ENCODE measurements around the gene TBC1D9.

TBC1D9 gene

DNA sequence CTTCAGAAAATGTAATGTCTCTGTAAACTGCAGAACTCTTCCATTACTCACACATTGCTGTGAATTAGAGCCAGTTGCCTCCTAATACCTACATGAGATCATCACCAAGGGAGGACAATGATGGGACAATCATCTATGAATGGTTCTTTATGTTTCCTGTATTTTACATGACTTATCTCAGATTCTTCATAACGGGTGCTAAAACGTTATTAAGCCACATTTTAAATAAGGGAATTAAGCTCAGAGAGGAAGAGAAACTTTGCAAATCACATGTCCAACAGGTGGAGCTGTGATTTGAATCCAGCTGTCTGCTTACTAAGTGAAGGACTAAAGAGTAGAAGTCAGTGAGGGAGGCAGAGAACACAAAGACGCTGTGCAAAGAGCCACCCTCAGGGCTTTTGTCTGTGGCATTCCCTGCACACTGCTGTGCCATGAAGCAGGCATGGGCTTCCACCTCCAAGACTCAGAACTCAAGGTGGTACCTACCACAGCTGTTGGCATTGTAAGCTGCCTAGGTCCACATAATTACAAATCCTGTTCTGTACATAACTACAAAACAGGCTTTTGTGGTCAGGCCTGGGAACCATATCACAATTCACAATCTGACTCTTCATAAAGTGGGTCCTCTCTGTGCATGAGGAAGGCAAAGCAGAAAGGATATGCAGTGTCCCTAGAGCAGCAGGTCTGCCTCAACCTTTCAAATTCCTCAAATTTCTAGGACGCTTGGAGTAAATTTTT lies 12.8 kb downstream of the TBC1D9 start:
- DNase-seq = no peak
- TF ChIP-seq POLR2A (IDR thresholded peaks at IDR 0.05; ENCODE audit: low read length) (no peak), GATA1 (IDR thresholded peaks at IDR 0.05; ENCODE audit: low read depth, low read length) (no peak)

DNA sequence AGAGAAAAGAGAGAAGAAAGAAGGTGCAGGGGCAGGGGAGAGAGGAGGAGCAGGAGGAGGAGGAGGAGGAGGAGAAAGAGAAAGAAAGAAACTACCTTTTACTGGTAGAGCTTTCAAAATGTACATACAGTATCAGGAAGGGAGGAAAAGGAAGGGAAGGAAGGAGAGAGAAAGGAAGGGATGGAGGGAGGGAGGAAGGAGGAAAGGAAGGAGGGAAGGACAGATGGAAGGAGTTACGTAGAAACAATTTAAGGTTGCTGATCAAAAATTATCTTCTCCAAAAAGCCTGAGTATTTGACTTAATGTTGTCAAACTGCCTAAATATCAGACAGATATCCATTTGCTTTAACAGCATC lies 13.4 kb downstream of the TBC1D9 start:
- TF ChIP-seq GATA1 (IDR thresholded peaks at IDR 0.05; ENCODE audit: low read depth, low read length) (no peak), POLR2A (IDR thresholded peaks at IDR 0.05; ENCODE audit: low read length) (no peak)
- DNase-seq = no peak

DNA sequence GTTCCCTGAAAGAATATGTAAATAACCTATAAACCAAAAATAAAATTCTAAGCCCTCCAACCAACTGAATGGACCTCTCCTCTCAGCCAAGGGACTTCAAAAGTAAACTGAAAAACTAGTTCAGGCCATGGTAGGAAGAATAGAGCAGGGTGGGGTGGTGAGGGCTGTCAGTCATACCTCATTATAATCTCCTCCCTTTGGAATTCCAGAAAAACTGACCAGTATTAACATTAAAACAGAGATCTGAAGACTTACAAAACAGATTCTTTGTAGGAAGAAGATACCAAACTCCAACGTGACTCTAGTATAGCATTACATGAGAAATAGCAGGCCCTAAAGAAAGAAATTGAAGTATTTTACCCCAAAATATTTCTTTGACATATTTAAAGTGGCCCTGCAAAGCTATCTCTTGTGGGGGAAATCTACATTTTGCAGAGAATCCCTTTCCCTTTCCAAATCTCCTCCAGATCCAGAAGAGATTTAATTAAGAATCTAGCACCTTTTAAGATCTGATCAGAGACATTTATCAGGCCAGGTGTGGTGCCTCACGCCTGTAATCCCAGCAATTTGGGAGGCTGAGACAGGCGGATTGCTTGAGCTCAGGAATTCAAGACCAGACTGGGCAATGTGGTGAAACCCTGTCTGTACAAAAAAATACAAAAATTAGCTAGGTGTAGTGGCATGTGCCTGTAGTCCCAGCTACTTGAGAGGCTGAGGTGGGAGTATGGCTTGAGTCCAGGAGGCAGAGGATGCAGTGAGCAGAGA lies 15.1 kb downstream of the TBC1D9 start:
- no peak for TF ChIP-seq POLR2A (IDR thresholded peaks at IDR 0.05; ENCODE audit: low read length)
- no peak for TF ChIP-seq GATA1 (IDR thresholded peaks at IDR 0.05; ENCODE audit: low read depth, low read length)
- no peak for DNase-seq

DNA sequence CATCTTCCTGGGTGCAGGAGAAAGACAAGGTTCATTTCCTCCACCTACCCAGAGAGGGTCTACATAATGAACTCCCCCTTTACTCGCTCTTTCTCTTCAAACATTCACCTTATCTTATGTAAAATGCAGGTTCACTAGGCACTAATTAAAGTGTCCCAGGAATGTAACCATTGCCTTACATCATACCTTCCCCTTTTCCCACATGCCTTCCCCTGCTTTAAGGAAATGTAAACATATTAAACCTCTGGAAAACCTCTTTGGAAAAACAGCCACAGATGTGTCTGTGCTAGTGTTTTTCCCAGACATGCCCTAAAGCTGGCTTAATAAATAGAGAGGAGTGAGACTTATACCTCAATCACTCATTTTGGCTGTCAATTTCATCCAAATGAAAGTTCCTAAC lies 15.8 kb downstream of the TBC1D9 start:
- DNase-seq = no peak
- TF ChIP-seq GATA1 (IDR thresholded peaks at IDR 0.05; ENCODE audit: low read depth, low read length) (no peak), POLR2A (IDR thresholded peaks at IDR 0.05; ENCODE audit: low read length) (no peak)

DNA sequence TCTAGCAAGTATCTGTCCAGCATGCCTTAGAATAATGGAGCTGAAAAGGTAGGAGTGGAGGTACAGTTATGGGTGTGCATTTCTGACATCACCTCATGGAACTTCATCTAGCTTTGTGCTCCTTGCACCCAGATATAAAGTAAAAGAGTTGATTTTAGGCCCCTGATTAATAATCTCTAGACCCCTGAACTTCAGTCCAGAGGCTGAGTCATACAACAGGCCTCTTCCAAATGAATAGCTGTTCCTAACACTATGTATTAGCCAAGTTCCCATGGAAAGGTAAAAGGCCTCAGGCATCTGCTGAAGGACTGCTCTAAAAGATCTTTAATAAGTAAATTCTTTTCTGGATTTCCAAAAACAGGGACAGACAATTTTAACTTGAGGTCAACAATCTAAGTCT lies 16.2 kb downstream of the TBC1D9 start:
- TF ChIP-seq GATA1 (IDR thresholded peaks at IDR 0.05; ENCODE audit: low read depth, low read length) (no peak), POLR2A (IDR thresholded peaks at IDR 0.05; ENCODE audit: low read length) (no peak)
- no peak for DNase-seq

DNA sequence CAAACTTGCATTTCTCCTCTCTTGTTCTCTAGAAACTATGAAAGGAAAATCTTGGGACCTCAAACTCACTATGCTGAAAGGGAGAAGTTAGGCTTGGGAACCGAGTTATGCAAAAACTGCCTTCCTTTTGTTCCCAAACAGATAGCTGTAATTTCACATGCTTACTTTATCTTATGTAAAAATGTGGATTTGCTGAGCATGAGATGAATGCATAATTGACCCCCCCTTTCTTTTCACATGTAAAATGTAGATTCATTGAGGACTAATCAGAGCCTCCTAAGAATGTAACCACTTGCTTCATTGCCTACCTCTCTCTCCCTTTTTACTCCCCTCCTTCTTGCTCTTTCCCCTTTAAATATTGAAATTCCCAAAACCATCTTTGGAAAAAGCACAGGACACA lies 18.0 kb downstream of the TBC1D9 start:
- DNase-seq = no peak
- TF ChIP-seq POLR2A (IDR thresholded peaks at IDR 0.05; ENCODE audit: low read length) = no peak
- no peak for TF ChIP-seq GATA1 (IDR thresholded peaks at IDR 0.05; ENCODE audit: low read depth, low read length)

DNA sequence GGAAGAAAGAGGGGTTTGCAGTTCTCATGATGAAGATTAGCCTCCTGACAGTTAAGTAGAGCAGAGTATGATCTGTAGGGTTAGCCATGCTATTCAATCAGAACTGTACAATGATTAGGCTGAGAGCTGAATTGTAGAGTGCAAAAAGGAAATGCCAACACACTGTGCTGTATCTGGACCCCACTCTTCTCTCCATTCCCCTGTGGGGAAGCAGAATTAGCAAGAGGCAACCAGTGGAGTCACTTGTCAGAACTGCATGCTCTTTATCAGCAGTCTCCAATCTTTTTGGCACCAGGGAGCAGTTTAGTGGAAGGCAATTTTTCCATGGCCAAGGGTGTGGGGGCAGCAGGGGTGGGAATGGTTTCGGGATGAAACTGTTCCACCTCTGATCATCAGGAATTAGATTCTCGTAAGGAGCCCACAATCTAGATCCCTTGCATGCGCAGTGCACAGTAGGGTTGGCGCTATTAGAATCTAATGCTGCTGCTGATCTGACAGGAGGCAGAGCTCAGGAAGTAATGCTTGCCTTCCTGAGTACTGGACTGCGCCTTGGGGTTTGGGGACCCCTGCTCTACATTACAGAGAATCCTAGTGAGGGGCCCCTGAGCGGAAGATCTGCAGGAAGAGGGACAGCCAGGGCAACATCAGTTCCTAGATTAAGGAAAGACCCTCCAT lies 19.4 kb downstream of the TBC1D9 start:
- DNase-seq = no peak
- TF ChIP-seq POLR2A (IDR thresholded peaks at IDR 0.05; ENCODE audit: low read length) (no peak), GATA1 (IDR thresholded peaks at IDR 0.05; ENCODE audit: low read depth, low read length) (no peak)

DNA sequence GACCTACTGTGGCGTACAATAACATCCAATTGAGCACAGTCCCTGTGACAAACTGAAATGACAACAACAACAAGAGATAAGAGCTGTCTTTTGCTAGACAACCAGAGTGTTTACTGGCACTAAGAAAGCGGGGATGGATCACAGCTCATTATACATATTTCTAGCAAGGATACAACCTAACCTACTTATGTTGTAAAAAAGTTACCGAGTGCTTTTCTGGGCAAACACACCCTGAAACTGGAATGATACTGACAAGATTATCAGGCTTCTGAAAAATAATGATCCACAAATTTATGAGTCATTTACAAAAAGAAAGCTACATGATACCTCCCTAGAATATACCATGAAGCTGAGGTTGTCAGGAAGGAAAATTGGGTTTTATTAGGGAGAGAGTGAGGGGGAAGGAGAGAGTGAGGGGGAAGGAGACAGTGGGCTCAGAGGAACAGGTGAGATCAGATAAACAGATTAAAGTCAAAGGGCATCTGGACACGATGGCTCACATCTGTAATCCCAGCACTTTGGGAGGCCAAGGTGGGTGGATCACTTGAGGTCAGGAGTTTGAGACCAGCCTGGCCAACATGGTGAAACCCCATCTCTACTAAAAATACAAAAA lies 20.3 kb downstream of the TBC1D9 start:
- DNase-seq = no peak
- TF ChIP-seq GATA1 (IDR thresholded peaks at IDR 0.05; ENCODE audit: low read depth, low read length) = no peak
- TF ChIP-seq POLR2A (IDR thresholded peaks at IDR 0.05; ENCODE audit: low read length) = no peak

DNA sequence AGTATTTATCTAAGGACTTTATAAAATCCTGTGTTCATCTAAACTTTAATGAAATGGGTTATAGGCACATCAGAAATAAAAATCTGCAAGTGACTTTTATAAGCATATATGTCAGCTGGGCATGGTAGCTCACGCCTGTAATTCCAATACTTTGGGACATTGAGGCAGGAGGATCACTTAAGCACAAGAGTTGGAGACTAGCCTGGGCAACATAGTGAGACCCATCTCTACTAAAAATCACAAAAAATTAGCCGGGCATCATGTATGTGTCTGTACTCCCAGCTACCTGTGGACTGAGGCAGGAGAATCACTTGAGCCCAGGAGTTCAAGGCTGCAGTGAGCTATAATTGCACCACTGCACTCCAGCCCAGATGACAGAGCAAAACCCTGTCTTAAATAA lies 20.9 kb downstream of the TBC1D9 start:
- TF ChIP-seq GATA1 (IDR thresholded peaks at IDR 0.05; ENCODE audit: low read depth, low read length) (no peak), POLR2A (IDR thresholded peaks at IDR 0.05; ENCODE audit: low read length) (no peak)
- no peak for DNase-seq

DNA sequence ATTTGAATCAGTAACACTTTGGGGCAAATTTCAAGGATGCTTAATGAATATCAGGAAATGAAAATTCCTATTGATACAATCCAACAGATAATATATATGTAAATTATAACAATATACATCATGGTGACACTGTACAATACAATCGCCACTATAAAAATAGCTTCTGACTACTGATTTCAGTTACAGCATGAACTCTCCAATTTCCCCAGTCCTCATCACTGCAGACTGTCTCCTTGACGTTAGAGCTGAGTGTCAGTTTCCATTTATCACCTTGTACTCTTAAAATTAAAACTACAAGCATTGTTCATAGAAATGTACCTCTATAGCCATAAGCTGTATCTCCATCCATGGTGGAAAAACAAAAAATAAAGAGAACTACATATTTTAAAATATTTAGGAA lies 23.4 kb downstream of the TBC1D9 start:
- no peak for TF ChIP-seq POLR2A (IDR thresholded peaks at IDR 0.05; ENCODE audit: low read length)
- TF ChIP-seq GATA1 (IDR thresholded peaks at IDR 0.05; ENCODE audit: low read depth, low read length) = no peak
- DNase-seq = no peak

DNA sequence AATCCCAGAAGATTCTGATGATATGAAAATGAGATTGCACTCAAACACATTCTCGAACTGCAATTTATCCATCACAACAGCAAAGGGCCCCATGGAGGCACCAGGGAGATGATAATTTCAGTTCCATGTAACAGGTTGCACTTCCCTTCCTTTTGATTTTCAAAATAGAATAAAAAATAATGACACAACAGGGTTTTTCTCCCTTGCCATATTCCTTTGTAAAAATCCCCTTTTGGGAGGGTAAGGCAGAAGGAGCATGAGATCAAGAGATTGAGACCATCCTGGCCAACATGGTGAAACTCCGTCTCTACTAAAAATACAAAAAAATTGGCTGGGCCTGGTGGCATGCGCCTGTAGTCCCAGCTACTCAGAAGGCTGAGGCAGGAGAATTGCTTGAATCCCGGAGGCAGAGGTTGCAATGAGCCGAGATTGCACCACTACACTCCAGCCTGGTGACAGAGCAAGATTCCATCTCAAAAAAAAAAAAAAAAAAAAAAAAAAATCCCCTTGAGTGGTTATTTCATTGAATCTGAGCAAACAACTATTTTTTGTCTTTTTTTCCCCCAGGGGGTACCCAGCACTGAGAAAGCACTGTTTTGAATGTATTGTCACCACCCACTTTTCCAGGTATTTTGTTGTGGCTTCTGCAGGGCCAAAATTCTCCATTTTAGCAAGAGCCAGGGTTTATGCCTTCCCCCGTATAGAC lies 26.7 kb downstream of the TBC1D9 start:
- no peak for DNase-seq
- TF ChIP-seq POLR2A (IDR thresholded peaks at IDR 0.05; ENCODE audit: low read length) = no peak
- no peak for TF ChIP-seq GATA1 (IDR thresholded peaks at IDR 0.05; ENCODE audit: low read depth, low read length)

DNA sequence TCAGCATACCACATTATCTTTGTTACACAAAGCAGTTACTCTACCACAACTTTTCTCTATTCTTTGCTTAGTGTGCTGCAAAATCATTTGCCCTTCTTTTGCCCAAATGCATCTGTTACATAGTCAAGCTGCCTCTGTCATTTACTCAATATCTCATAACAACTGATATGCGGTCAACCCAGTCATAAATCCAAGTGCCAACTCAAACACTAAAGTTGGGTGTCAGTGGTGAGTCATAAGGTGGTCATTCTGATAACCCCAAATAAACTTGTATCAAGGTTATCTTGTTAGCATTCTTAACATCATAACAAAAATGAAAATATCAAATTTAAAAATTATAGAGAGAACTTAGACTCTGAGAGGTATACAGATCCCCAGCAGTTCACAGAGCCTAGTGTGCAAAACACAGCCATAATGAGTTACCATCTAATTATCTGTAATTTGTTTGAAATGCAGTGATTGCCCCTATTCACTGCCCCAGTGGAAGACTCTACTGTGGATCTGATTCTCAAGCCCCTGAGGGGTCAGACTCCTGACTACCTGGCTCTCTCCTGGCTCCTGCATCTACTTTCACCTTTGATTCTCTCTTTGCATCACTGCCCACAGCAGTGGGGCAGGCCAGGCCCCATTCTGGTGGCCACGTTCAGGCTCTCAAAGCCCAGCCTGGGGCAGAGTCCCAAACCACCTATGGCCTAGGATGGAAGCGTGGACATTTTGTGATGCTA lies 29.2 kb downstream of the TBC1D9 start:
- DNase-seq = no peak
- TF ChIP-seq GATA1 (IDR thresholded peaks at IDR 0.05; ENCODE audit: low read depth, low read length) (no peak), POLR2A (IDR thresholded peaks at IDR 0.05; ENCODE audit: low read length) (no peak)

DNA sequence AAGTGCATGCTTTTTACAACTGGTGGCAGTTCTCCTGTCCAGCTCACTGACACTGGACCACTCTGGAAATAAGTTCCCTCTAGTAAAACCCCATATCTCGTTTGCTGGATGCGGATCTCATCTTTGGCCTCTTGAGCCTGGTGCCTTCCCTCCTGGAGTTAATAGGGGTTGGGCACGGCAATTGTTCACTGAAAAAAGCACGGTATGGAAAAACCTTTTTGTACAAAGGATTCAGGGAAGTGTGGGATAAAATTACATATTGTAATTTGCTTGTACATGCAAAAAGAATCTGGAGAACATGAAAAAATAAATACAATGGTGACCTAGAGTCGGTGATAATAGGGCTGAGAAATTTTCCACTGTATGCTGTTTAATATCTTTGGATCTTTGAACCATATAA lies 30.6 kb downstream of the TBC1D9 start:
- TF ChIP-seq GATA1 (IDR thresholded peaks at IDR 0.05; ENCODE audit: low read depth, low read length) (no peak), POLR2A (IDR thresholded peaks at IDR 0.05; ENCODE audit: low read length) (no peak)

More for the DNA sequence above, 30.6 kb downstream of the TBC1D9 start:
- DNase-seq = no peak
